ENCODE data around the gene ACCSL.

Gene ACCSL

DNA sequence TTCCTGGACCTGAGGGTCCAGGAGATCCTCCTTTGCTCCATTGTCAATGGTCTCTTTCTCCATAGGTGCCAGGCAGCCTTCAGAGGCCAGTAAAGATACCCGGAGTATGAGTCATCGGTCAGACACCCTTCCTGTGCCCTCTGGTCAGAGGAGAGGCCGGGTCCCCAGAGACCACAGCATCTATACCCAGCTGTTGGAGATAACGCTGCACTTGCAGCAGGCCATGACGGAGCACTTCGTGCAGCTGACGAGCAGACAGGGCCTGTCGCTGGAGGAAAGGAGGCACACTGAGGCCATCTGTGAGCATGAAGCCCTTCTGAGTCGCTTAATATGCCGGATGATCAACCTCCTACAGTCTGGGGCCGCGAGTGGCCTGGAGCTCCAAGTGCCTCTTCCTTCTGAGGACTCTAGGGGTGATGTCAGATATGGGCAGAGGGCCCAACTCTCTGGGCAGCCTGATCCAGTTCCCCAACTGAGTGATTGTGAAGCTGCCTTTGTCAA is at the start of gene ACCSL:
ACCSL (plus strand) TSS at position 51 of the 501 bp plus-strand sequence; CDS start at position 107, 56 bp downstream.
- in situ Hi-C loops (cut with HindIII; ENCODE audit: low pct_ligation_motif_present, low pct_unique_long_range_greater_than_20kb, low sequenced_read_pairs): no loop called here
- no peak for DNase-seq

DNA sequence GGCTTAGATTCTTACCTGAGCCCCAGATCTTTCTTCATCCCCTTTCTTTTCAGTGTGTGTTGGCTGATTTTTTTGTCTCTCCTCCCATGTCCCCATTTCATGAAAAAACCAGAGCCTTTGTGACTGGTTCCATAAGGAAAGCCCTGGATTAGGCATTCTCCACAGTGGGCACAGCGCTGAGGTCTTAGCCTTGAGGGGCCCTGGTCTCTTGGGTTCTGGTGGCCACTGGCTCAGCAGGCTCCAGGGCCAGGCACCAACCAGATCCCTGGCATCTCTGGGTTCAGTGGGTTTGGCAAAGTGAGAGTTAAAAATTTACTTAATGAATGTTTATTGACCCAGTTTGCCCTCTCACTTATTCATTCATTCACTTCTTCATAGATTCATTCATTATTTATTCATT is 49.5 kb upstream of the ACCSL start:
- DNase-seq: no peak
- in situ Hi-C loops (cut with HindIII; ENCODE audit: low pct_ligation_motif_present, low pct_unique_long_range_greater_than_20kb, low sequenced_read_pairs): no loop called here

DNA sequence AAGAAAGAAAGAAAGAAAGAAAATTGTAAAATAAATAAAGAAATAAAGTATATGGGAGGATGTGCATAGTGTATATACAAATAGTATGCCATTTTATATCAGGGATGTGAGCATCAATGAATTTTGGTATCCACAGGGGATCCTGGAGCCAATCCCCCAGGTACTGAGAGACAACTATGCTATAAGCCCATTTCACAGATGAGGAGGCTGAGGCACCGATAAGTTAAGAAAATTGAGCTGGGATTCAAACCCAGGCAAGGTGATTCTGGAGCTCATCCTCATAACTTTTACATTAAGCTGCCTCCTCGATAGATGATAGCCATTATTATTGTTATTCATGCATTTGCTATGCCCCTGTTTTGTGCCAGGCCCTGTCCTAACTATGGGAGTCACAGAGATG is 47.0 kb upstream of the ACCSL start:
- in situ Hi-C loops (cut with HindIII; ENCODE audit: low pct_ligation_motif_present, low pct_unique_long_range_greater_than_20kb, low sequenced_read_pairs): no loop called here

DNA sequence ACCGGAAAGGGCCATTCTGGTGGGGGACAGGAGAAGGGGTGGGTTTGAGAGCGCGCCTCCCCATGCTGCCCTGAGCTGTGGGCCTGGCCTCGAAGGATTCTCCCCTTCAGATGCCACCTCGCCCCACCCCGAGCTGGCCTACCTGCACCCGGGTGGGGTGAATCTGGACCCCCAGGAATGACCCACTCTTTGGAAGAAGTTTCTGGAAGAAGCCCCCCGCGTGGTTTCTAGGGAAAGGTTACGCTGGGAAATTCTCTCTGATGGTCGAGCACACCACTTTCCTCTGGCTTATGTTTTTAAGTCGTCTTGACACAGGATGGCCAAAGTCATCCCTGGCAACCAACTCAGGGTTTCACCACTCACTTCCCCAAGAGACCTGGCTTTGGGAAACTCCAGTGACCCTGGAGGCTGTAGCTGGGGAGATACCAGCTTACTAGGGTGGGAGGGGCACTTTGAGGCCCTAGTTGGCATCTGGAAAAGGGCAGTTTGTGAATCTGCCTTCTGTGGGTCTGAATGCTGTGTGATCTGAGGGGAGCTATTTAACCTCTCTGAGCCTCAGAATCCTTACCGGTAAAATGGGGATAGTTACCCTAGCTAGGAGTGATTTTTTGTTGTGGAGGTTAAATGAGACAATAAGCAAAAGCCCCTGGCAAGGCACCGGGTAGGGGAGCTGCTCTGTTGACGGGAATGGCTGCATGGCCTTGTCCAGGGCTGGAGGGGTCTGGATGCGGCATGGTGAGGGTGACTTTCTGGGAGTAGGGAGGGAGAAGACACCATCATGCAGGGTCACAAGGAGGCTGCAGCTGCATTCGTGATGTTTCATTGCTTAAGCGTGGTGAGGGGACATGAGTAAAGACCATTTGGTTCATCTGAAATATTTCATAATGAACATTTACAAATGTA is 45.3 kb upstream of the ACCSL start:
- no peak for DNase-seq
- in situ Hi-C loops (cut with HindIII; ENCODE audit: low pct_ligation_motif_present, low pct_unique_long_range_greater_than_20kb, low sequenced_read_pairs): no loop called here

More for the DNA sequence above, 47.0 kb upstream of the ACCSL start:
- no peak for DNase-seq

DNA sequence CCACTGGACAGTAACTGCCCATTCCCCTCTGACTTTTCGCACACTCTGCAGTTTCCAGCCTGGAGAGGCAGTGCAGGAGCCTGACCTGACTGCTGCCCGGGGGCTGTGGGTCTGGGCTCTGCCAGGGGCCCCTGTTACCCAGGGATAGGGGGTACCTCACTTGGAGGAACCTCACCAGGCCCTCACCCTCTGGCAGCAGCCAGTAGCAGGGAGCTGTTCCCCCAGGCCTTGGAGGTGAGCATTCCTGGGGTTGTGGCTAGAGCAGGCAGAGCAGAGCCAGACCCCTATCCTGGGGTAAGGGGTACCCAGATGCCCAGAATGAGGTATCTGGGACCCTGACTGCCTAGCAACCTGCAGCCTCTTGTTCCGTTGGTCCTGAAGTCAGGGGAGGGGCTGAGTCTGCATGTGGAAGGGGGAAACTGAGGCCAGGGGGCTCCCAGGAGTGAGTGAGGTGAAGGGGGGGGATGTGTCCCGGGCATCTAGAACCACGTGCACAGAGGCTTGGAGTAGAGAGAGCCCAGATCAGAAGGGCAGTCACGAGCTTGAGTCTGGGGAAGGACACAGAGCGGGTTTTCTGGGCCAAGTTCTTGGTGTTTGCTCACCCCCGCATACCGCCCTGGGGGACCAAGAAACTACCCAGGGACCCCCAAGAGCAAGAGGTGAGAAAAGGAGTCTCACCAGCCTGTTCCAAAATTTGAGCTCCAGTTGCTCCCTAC is 43.9 kb upstream of the ACCSL start:
- in situ Hi-C loops (cut with HindIII; ENCODE audit: low pct_ligation_motif_present, low pct_unique_long_range_greater_than_20kb, low sequenced_read_pairs): no loop called here
- no peak for DNase-seq

DNA sequence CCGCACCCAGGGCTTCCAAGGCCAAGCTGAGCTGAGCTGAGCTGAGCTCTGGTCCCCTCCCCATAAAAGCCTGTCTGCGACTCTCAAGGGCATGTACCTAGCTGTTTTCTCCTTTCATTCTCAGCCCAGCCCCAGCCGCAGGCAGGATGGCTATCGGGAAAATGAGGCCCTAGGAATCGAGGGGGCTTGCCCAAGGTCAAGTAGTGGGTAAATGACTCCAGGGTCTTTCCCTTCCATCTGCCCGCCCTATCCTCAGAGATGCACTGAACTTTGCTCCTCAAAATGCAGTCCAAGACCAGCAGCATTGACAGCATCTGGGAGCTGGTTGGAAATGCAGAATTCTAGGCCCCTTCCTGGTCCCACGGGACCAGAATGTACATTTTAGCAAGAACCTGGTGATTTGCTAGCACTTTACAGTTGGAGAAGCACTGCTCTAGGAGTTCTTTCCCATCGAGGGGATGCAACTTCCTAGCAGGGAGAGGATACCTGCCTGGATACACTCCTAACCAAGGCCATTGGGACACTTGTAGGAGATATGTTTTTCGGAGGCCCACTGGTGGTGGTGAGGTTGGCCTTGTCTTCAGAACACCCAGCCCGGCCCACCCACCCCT is 43.2 kb upstream of the ACCSL start:
- in situ Hi-C loops (cut with HindIII; ENCODE audit: low pct_ligation_motif_present, low pct_unique_long_range_greater_than_20kb, low sequenced_read_pairs): no loop called here

DNA sequence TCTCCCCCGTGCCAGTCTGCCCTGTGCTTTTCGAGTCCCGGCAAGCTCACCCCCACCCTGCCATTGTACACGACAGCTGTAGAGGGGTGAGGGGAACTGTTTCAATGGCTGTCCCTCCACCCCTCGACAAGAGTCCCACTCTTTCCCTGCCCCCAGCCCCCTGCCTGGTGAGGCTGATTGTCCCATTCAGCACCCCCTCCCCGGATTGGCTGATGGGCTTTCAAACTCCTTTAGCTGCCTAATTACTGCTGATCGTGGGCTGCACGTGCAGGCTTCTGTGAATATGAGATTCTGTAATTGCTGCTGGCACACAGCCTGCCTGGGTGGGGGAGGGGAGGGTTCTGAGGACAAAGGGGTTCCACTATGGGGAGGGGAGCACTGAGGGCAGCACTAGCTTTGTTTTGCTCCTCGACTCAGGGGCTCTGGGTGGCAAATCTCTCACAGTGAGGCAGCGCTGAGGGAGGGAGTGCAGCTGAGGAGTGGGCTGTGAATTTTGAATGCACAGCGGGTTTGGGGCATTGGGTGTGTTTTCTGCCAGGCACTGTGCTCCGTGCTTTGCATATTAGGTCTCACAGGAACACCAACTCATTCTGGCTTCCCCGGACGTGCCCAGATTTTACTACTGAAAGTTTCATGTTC is 42.6 kb upstream of the ACCSL start:
- in situ Hi-C loops (cut with HindIII; ENCODE audit: low pct_ligation_motif_present, low pct_unique_long_range_greater_than_20kb, low sequenced_read_pairs): no loop called here
- no peak for DNase-seq

More for the DNA sequence above, 43.2 kb upstream of the ACCSL start:
- DNase-seq: no peak

DNA sequence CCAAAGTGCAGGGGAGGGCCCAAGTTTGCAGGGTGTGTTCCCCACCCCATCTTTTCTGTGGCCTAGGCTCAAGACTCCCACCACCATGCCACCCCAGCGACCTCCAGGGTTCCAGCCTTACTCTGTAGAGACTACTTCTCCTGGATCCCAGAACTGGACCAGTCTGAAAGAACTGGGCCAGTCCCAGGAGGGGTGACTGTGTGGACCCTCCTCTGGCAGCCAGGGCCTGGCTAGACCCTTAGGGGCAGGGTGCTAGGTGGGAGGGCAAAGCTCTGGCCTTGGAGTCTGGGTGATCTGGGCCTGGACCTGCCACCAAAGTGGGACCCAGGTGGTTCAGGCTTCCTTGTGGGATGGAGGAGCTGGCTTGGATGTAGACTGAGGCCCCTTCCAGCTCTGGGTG is 41.8 kb upstream of the ACCSL start:
- DNase-seq: no peak

DNA sequence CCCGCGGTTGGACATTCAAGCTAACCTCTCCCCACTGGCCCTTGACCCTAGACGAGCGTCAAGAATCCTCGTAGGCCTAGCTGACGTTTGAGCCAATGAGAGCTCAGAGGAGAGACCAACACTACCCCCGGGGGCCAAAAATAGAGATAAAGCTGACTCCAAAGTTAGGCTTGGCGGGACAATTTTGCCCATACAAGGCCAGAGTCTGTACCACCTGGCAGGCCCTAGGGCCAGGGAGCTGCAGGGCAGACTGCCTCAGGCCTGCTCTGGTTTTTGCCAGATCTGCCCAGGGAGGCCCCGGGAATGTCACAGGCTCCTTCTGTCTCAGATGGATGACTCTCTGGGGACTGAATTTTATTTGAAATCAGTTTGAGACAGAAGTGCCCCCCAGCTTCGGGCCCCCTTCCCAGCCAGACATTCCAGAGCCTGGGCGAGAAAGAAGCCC is 40.8 kb upstream of the ACCSL start:
- no peak for DNase-seq

More for the DNA sequence above, 41.8 kb upstream of the ACCSL start:
- in situ Hi-C loops (cut with HindIII; ENCODE audit: low pct_ligation_motif_present, low pct_unique_long_range_greater_than_20kb, low sequenced_read_pairs): no loop called here

DNA sequence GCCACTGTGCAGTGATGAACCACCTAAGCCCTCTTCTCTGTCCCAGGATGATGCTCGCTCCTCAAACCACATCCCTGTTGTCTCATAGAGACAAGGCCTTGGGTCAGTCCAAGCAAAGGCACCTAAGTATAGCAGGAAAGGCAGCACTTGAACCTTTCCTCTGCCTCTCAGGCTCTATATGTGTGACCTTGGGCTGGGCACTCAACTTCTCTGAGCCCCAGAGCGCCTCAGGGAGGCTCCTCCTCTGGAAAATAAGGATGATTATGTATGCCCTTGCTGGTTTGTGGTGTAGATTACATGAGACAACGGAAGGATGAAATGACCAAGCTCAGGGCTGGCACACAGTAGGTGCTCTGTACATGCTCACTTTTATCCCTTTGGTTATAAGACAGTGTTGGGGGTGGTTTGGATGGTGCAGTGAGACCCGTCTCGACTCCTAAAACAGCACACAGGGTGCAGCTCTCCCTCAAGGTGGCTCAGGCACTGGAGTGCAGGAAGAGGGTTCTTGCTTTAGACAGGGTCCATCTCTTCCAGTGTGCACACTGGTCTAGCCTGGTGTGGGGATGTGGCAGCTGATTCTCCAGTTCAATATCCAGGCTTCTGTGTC is 40.2 kb upstream of the ACCSL start:
- no peak for DNase-seq
- in situ Hi-C loops (cut with HindIII; ENCODE audit: low pct_ligation_motif_present, low pct_unique_long_range_greater_than_20kb, low sequenced_read_pairs): no loop called here

More for the DNA sequence above, 40.8 kb upstream of the ACCSL start:
- in situ Hi-C loops (cut with HindIII; ENCODE audit: low pct_ligation_motif_present, low pct_unique_long_range_greater_than_20kb, low sequenced_read_pairs): no loop called here

DNA sequence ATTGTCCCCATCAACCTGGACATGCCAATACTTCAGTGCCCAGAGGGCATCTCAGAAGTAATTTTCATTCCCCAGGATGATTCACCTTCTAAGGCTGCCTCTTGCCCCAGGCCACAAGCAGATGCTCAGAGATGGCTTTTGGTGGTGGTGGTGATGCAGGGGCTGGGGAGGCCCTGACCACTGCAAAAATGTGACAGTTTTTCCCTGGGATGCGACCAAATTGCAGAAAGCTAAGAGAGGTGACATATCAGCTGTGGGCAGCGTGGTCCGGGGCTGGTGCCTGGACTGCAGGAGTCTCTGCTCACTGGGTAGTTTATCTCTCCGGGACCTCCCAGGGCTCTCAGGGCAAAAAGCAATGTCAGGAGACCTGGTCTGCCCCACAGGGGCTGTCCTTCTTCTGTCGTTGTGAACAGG is 39.7 kb upstream of the ACCSL start:
- in situ Hi-C loops (cut with HindIII; ENCODE audit: low pct_ligation_motif_present, low pct_unique_long_range_greater_than_20kb, low sequenced_read_pairs): no loop called here

DNA sequence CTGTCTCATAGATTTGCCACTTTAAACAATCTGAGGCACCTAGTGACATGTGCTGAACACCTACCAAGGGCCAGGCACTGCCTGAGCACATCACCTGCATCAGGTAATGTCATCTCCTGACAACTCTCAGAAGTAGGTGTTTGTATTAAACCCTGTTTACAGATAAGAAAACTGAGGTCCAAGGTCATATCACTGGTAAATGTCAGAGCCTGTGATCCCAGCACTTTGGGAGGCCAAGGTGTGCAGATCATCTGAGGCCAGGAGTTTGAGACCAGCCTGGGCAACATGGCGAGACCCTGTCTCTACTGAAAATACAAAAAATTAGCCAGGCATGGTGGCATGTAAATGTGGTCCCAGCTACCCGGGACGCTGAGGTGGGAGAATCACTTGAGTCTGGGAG is 39.1 kb upstream of the ACCSL start:
- in situ Hi-C loops (cut with HindIII; ENCODE audit: low pct_ligation_motif_present, low pct_unique_long_range_greater_than_20kb, low sequenced_read_pairs): no loop called here

More for the DNA sequence above, 39.7 kb upstream of the ACCSL start:
- DNase-seq: no peak

DNA sequence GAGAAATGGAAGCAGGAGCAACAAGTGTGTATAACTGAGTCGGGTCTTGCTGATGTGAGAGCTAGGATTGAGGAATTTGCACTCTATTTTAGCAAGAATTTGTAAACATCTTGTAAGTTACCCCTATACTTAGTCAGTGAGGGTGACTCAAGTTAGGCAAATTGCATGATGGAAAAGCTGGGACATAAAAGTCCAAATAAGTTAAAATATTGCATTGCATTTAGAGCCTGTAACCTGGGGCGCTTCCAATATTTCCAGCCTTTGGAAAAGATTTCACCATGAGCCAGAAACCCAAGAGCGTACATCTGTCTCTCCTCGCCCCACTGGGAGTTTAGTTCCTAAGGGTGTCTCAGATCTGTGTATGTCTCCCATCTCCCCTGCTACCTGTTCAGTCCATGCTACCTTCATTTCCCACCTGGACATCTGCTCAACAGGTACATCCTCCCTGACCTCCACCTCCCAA is 37.0 kb upstream of the ACCSL start:
- in situ Hi-C loops (cut with HindIII; ENCODE audit: low pct_ligation_motif_present, low pct_unique_long_range_greater_than_20kb, low sequenced_read_pairs): no loop called here

More for the DNA sequence above, 39.1 kb upstream of the ACCSL start:
- DNase-seq: no peak

DNA sequence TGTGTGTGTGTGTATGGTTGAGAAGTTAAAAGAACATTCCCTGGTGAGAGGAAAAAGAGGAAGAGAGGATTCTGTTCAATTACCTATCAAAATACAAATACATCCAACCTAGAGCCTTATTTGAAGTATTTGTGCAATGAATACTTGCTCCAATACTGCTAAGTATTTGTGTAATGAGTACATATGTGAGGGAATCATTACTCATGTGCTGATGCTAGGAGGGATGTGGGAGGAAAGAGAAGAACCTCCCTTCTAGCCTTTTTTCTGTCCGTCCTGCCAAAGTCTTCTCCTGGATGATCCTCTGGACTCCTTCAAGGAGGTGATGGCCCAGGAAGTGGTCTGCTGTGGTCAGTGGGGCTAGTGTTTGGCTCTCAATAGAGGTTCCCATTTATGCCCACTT is 36.0 kb upstream of the ACCSL start:
- in situ Hi-C loops (cut with HindIII; ENCODE audit: low pct_ligation_motif_present, low pct_unique_long_range_greater_than_20kb, low sequenced_read_pairs): no loop called here
- no peak for DNase-seq

More for the DNA sequence above, 37.0 kb upstream of the ACCSL start:
- no peak for DNase-seq

DNA sequence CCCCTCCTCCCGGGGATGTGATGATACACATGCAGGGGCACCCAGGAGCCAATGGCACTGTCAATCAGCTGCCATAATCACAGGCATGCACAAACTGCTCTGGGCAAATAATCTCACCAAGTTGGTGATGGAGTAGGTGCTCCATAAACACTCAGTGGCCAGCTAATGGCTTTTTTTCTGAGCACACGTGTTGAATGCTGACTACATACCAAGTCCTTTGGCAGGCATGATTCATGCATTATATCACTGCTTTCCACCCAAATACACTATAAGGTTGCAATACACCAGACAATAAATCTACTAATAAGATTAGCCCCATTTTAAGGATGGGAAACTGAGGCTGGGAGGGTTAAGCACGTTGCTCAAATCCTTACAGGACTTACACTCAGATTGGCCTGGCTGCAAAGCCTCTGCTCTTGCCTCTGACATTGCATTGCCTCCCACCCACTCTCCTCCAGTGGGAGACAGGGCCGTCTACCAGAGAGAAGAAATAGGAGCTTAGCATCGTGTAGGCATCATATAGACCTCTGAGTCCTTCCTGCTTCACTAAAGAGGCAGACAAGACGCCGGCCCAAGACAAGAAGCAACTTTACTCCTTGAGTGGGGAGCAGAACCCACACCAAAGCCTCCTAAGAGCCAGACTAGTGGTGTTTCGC is 32.7 kb upstream of the ACCSL start:
- no peak for DNase-seq
- in situ Hi-C loops (cut with HindIII; ENCODE audit: low pct_ligation_motif_present, low pct_unique_long_range_greater_than_20kb, low sequenced_read_pairs): no loop called here

DNA sequence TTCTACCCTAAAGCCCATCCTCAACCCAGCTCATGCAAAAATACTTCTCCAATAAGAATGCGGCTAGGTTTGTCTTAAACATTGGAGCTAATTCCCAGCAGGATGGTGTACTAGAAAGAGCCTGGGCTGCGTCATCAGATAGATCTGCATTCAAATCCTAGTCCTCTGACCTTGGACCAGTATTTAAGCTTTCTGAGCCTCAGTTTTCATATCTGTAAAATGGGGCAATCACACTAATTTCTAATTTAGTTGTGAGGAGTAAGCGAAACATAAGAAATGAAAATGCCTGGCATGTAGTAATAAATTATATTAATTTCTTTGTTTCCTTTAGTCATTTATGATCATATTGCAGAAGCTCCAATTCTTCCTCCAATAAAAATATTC is 32.2 kb upstream of the ACCSL start:
- in situ Hi-C loops (cut with HindIII; ENCODE audit: low pct_ligation_motif_present, low pct_unique_long_range_greater_than_20kb, low sequenced_read_pairs): no loop called here
- no peak for DNase-seq

DNA sequence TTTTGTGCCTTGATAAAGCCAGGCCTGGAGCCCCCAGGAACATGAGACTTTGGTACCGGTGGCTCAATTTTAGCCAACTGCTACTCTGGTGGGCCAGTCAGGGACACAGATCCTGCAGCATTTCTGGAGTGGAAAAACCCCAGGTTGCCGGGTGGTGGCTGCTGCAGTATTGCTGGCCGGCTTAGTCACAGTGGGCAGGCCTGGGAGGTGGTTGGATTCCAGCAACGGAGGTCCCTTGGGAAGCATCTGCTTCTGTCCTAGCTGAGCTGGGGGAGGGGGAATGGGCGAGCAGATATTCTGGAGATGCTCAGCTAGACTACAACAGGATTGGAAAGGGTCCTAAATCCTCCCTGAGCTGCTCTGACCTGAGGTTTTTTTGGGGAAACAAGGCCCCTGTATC is 31.6 kb upstream of the ACCSL start:
- in situ Hi-C loops (cut with HindIII; ENCODE audit: low pct_ligation_motif_present, low pct_unique_long_range_greater_than_20kb, low sequenced_read_pairs): no loop called here

More for the DNA sequence above, 31.6 kb upstream of the ACCSL start:
- DNase-seq: no peak
